Measurements from ENCODE around the gene GSK3A.

Gene GSK3A

DNA sequence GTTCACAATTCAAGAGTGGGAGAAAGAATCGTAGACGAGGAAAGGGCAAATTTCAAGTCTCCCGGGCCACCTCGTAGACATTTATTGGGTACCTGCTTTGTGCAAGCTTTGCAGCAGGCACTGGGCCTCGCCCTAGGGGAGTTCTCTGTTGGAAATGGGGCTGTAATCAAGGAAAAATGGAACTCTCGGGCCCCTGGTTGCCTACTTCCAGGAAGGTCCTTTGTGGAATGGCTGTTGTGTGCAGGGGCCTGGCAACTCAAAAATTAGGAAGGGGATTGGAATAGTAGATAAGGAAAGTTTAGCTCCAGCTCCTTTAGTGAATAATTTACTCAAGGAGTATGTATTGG, 21.7 kb downstream of the GSK3A start:
- no peak for DNase-seq

GRCh38 chr19:42219812-42220750, 22.3 kb downstream of the GSK3A start, which contains the start of gene ZNF526:
Gene ZNF526 (plus strand): TSS chr19:42220312. CDS start chr19:42224404, 4,092 bp downstream.
- peak; percentile 93 for DNase-seq

DNA sequence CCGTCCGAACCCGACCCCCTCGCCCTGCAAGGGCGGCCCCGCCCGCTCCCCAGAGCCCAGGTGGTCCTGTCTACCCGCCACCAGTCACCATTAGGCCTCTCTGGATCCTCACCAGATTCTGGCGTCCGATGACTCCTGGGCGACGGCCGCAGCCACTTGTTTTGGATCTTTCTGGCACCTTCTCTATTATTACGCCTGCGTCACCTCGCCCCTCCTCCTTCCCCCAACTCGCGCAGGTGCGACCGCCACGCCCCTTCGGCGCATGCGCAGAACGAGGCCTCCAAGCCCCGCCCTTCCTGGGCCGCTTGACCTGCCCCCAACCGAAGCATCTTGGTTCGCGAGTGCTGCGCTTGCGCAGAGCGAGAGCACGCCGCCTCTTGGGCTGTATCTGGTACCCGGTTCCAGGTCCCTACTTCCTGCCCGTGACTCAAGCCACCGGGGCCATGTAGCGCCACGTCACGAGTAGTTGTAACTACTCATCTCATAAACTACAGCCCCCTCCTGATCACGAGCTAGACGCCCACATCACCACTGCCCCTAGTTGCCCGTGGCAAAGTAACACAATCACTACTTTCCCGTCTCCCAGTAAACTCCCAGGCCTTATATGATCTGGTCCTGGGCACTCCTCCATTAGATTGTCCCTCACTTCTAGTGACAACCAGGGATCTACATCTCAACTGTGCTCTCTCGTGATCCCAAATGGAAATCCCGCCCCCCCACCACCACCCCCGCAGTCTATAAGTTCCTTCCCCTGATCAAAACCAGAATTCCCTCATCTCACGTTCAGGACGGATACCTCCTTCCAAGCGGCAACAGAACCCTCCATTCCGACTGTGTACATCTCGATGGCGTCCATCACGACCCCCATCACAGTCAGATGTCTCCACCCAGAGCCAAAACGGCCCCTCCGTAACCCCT, 24.6 kb downstream of the GSK3A start, which contains the start of gene DEDD2:
DEDD2 (minus strand) TSS at position 158 of the 918 bp plus-strand sequence. CDS start 670 bp downstream, outside the sequence.
- peak; percentile 77 for DNase-seq

DNA sequence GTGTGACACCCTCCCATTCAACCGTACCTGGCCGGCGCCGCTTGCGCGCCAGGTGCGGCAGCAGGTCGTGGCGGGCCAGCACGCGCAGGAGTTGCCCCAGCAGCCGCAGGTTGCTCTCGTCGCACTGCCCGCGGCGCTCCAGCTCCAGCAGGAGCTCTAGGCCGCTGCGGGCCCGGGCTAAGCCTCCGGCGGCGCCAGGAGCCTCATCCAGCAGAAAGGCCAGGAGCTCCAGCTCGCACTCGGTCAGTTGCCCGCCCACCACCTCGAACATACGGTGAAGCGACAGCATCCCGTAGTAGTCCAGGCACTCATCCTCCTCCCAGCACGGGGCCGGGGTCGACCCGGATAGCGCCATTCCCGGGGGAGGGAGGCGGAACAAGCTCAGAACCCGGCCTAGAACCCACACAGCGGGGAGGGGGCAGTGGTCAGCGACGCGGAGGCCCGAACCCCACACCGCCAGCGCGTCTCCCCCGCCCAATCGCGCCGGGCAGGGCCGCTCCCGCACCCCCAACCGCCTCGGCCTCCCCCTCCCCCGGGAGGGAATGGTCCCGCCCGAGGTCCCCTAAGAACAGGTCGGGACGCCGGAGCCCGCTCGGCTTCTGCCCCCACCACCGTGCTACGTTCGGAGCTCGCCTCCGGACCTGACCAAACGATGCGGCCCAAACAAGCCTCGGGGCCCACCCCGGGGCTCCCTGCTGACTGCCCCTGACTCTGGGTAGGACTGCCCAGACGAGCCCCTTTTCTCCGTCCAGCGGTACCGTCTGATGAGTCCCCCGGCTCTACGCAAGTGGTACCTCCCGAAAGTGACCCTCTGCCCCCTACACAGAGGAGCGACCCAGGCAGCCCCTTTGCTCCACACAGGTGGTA, 25.5 kb downstream of the GSK3A start:
- DNase-seq, result no peak

DNA sequence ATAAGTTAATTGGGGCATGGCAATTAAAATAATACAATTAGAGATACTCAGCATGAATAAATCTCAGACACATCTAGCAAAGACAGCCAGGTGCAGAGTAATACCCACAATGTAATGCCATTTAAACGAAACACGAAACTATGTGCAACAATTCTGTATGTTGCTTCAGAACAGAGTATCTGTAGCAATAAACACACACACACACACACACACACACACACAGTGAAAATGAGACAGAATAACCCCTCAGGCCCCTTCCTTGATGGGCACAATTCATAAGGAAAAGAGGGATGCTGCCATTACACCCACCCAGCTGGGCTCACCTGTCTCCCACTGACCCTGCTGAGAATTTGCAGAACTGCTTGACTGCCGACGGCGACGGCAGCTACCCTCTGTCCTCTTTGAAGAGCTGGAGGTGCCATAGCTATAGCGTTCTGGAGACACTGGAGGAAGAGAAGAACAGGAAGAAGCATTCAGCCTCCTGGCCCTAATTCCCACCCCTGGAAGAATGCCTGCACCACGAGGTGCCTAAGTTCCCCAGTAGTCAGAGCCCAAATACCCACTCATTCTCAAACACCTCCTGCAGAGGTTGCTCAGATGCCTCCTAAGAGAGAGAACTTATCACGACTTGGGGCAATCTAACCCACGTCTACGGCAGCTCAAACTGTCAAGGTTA, 27.5 kb downstream of the GSK3A start:
- DNase-seq, result no peak

GRCh38 chr19:42212886-42213285, 29.5 kb downstream of the GSK3A start:
- no peak for DNase-seq

DNA sequence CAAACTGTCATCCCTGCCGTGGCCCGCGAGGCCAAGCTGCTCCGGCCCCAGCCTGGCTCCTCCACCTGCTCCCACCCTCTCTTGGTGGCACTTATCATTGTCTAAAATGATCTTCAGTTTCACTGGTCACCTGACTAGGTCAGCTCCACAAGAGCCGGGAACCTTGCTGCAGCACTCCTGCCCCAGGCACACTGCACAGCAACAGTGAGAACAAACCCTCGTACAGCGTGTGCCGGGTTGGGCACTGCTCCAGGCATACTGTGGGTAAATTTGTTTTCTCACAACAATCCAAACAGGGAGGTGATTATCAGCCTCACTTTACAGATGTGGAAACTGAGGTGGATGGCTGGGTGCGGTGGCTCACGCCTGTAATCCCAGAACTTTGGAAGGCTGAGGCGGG, 33.8 kb downstream of the GSK3A start:
- no peak for DNase-seq

DNA sequence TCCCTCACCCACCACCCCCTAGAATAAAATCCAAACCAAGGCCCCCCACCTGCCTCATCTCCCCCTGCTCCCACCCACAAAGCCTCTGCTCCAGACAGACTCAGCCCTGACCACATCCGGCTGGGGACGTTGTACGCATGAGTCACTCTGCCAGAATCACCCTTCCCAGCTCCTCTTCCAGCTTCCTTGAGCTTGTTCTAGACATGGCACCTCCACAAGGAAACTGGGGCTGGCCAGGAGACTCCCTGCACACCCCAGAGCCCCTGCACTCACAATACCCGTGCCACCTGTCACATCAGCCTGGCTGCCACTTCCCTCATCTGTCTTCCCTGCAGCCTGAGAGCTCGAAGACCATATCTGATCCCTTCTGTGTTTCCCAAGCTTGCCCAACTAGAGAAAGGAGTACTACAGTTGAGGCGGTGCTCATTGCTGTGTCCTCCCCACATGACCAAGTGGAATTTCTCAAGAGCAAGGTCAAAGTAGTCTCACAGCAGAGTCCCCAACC, 34.6 kb downstream of the GSK3A start:
- no peak for DNase-seq

DNA sequence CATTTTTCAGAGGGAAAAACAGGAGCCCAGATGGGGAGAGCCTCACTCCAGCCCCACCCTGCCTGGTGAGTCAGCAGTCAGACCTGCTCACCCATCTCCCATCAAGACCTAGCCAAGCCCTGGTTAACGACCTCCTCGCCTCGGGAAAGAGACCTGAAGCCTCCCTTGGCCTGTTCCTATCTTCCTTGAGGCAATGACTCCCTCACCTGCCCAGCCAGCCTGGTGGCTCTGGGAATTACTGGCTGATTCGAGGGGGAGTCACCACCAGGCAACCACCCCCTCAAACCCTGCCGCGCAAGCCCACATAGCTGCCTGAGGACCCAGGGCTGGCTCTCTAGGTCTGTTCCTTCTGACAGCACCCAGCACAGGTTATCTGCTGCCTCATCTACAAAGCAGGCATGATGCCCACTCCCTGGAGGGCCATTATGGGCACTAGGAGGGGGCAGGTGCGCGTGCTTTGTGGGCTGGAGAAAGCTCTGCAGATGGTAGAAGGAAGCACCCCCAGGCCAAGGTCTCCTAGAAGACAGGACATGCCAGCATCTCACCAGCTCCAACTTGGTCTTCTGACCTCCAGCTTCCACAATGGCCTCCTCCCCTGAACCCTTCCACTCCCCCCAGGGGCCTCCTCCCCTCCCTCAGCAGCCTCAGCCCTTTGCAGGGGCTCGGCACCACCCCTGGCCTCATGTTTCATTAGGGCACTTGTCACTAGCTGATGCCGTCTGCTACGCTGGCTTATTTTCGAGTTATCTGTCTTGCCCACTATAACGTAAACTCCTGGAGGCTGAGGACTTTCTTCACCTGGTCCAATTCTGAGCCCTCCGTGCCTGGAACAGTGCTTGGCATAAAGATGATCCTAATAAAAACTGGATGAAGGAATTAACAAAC, 35.3 kb downstream of the GSK3A start:
- DNase-seq, result no peak

DNA sequence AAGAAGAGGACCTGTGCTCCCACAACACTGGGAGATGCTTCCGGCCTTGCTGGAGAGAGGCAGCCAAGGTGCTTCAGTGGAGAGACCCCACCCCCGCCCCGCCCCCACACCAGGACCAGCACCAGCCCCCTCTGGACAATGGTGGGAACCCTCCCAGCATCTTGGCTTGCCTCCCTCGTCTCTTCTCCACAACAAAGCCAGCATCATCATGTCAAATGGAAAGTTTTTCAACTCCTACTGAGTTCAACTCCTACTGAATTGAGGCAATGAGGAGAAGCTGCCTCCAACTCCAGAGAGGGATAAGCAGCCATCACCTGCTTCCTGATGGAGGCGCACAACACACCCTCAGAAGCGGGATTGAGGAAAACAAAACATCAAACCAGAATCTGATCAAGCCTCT, 37.7 kb downstream of the GSK3A start:
- DNase-seq, result no peak

- DNase-seq, result no peak
These were observed 38.7 kb downstream of the GSK3A start for GRCh38 chr19:42203700-42204099.

DNA sequence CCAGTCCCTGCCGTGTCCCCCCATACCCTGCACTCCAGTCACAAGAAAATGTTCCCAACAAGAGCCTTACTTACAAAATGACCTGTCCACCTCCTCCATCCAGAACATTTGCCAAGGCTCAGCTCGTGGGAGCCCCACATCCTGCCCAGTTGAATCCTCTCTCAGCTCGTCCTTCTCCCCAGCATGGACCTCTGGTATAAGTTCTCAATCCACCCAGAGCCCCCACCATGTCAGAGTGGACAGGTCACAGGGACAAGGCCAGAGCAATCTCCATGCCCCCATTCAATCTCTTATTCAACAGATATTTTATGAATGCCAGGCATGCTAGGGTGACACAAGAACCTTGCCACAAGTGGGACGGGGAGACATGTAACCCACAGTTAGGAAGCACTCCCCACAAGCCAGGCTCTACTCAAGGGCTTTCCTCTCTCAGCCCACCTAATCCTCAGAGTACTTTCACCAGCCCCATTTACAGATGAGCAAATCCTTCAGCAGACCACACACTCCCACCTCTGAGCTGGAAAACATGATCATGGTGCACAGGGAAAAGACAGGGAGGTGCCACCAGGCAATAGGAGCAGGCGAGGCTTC, 40.0 kb downstream of the GSK3A start:
- DNase-seq, result no peak

GRCh38 chr19:42201489-42202289, 40.7 kb downstream of the GSK3A start:
- DNase-seq, result no peak

DNA sequence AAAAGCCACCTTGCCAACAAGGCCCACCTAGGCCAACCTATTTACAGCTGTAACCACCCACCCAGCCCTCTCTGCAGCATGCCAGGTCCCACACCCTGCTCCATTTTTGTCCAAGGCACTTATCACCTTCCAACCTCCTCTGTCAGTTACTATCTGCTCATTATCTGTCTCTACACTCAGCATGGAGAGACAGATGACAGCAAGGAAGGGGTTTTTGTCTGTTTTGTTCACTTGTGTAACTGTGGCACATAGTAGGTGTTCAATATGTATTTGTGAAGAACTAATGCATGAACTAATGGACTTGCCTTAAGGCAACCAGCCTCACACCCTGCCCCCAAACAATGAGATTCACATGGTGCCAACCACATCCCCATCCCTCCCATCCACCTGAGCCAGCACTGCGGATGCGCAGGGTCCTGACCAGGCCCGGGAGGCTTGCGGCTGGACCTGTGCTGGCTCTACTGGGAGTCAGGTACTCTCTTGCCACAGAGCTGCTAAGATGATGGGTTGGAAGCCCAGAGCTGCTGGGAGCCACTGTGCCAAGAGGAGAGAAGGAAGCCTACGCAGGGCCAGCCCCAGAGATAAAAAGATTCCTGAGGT, 42.2 kb downstream of the GSK3A start:
- no peak for DNase-seq

DNA sequence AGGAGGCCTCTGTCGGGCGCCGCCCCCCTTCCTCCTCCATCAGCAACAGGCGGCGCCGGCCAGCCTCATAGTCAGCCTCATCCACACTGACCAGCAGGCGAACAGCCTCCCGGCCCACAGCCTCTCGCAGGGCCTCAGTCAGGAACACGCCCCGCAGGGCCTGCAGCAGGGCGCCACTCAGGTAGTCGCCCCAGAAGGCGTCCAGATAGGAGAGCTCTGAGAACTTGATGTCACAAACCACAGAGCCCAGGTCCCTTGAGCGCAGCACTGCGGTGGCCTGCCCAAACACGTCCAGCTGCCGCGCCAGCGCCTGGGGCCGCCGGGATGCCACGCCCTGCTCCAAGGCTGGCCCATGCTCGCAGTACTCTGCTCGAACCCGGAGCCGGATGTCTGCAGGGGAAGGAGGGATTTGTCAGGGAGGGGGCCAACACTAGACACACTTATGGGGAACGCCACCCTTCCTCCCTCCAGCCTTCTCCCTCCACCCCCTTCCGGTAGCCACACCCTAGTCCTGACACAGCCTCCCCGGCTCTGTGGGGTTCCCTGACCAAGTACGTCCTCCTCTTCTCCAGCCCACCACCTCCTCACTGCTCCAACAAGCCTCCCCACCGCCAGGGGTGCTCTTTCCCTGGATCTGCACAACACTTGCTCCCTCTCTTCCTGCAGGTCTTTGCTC, 42.8 kb downstream of the GSK3A start:
- DNase-seq, result no peak

GRCh38 chr19:42198676-42199439, 43.5 kb downstream of the GSK3A start:
- DNase-seq, result no peak

GRCh38 chr19:42197375-42197817, 45.0 kb downstream of the GSK3A start:
- DNase-seq, result no peak
